SHP77 (cell line): ENCODE measurements around the gene PAFAH1B1.
"Not testable (repeated sequence)": the region's sequence is repeated elsewhere in the genome, so short reads cannot be mapped to it uniquely, and the experiment has no call there.

ENCODE experiments used
- DNase-seq, 2 experiments: peaks; one replicate each; lab custom pipeline; 2025; lab: John Stamatoyannopoulos, UW

PAFAH1B1 gene

DNA sequence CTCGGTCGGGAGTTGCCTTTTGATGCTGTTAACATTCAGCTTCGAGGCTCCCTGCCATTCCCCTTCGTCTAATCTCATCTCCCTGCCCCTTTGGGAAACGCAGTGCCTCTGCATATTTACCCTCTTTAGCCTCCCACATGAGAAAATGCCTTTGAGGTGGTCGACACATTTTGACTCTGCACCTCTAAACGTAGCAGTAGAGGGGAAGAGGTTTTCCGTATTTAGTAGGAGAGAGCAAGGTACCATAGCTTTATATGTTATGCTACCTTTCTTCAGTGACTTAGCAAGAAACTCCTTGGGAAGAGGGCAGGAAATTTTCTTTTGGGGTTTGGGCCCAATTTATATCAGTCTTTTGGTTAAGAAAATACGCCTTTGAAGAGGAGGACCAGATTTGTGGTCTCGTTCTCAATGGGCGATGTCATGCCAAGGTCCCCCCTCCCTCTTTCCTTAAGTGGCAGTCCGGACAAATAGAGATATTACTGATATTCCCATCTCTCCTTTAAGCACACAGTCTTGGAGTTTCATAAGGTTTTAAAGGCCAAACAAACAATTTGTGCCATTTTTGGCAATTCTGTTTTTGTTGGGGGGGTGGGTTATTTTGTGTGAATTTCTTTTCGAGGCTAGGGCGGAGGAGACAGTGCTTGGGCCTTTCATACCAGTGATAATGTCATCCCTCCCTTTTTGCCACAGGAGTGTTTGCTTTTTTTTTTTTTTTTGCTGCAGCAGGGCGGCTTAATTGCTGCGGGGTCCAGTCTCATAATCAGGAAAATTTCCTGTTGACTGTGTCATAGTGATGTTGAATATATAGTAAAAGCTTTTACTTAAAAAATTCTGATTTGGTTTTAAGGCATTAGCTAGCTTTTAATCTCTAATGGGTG is 1.5 kb downstream of the PAFAH1B1 start:
- DNase-seq = peak in 1 of 2 experiments; percentile 7

DNA sequence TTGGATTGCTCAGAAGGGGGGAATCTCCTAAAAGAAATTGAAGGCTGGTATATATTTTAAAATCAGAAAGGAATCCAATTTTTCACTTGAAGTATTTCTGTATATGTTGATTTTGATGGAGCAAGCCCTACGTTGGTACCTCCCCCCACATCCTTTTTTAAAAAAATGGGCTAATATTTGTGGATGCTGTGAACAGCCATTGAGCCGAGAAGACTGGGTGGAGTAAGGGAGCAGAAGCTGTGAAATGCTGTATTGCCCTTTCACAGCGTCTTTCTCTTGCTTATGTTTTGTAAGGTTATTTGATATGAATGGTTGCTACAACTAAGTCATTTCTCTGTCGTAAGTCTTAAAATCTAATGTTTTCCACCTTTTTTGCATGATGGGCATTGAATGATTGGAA is 2.3 kb downstream of the PAFAH1B1 start:
- DNase-seq = no peak

DNA sequence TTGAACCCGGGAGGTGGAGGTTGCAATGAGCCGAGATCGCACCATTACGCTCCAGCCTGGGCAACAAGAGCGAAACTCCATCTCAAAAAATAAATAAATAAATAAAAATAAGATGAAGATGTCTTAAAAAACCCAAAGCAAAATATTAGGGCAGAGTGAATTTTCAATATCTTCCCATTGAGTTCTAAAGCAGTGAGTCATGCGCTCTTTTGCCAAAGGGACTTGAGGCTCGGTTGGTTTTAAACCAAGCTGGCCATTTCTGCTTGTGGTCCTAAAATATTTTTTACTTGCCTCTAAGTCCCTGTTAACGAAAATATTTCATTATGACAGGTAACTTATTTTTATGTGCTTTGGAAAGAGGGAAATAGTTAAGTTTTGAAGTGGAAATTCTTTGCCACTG is 4.7 kb downstream of the PAFAH1B1 start:
- no peak for DNase-seq

DNA sequence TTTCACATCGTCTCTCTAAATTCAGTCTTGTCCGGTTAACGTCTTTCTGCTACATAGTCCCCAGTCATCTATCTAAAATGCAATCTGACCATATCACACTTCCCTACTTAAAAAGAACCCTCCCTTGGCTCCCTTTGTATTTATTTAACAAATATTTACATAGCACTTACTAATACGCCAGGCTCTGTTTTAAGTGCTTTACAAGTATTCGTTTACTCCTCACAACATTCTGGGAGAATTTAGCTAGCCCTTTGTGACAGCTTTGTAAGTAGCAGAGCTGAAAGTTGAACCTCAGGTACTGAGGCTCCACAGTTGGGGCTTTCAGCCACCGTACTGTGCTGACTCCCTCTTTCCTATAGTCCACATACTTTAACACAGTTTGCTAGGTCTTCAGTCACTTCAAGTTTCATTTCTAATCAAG is 9.2 kb downstream of the PAFAH1B1 start:
- peak in 1 of 2 experiments; percentile 2 for DNase-seq

DNA sequence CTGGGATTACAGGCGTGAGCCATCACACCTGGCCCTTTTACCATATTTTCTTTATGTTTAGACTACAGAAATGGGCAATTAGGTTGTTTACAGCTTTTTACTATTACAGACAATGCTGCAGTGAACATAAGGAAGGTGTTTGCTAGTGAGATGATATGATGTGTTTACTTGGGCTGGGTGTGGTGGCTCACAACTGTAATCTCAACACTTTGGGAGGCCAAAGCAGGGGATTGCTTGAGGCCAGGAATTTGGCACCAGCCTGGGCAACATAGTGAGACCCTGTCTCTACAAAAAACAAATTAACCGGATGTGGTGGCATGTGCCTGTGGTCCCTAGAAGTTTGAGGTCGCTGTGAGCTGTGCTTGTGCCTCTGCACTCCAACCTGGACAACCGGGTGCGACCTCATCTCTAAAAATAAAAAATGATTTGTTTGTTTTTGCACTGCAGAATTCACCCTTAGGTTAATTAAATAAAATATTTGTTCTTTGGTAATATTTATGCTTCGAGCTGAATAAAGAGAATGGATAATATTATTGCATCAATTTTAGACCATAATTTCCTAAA is 15.0 kb downstream of the PAFAH1B1 start:
- no peak for DNase-seq

DNA sequence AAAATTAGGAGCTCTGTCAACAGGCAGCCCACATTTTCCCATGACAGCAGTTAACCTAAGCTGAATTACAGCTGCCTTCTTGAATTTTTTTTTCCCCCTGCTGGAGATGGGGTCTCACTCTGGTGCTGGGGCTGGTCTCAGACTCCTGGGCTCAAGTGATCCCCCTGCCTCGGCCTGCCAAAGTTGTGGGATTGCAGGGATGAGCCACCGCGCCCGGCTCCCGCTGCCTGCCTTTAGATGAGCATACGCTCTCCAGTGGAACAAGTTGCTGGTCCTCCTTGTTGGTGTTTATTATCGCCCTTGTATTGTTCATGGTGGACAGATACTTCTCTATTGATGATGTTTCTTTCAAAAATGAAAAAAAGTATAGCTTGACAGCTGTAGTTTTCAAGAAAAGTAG is 15.6 kb downstream of the PAFAH1B1 start:
- DNase-seq = no peak

DNA sequence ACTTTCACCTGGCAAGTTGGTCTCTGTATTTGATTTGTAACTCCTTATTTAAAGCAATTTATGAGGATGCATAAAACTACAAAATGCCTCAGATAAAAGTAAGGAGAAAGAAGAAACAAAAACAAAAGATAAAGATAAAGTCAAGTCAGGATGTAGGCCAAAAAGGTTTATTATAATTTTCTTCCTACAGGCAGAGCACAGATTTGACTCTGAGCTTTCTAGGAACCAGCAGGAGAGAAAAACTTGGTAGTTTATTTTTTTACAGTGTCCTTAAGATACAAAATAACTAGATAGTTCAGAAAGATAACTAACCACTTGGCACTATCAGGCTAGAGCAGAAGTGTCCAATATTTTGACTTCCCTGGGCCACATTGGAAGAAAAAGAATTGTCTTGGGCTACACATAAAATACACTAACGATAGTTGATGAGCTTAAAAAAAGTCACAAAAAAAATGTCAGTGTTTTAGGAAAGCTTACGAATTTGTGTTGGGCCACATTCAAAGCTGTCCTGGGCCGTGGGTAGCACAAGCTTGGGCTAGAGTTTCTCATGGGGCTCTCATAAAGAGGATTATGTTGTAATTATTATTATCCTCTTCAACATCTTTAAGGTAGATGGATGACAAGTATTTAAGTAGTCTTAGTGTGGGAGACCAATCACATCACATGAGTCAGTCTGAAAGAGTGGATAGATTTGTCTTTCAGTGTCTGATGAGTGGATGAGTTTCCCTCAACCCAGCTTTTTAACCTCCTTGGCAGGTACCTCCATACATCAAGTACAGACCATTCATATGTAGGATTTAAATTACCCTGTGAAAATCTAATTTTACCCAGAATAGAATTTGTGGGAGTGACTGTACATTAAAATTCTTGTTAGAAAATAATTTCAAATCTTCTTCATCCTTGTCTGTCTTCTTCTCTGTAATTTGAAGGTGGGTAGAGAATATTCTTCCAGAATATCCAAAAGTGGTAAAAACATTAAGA is 17.0 kb downstream of the PAFAH1B1 start:
- DNase-seq = no peak

DNA sequence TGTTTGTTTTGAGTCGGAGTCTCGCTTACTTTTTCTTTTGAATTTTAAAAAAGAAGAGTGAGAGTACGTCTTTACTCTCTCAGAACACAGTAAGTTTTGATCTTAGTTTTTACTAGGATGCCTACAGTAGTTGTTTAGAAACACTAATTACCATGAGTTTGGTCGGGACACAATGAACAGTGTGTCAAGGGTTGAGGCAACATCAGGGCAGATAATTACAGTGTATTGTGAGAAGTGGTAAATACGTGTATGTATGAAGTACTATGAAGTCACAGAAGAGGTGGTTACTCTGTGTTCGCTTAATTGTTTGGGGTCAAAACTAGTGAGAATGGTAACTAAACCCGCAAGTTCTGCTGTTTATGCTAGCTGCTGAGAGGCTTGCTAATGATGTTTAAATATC is 18.2 kb downstream of the PAFAH1B1 start:
- DNase-seq = no peak

DNA sequence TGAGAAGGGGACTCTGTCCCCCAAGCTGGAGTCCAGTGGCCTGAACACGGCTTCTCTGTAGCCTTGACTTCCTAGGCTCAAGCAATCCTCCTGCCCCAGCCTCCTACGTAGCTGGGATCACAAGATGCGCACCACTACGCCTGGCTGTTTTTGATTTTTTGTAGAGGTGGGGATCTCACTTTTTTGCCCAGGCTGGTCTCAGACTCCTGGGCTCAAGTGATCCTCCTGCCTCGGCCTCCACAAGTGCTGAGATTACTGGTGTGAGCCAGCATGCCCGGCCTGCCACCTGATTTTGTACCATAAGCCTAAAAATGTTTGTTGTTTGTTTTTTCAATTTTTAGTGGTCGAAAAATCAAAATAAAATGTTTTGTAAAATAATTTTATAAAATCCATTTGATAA is 19.2 kb downstream of the PAFAH1B1 start:
- no peak for DNase-seq

DNA sequence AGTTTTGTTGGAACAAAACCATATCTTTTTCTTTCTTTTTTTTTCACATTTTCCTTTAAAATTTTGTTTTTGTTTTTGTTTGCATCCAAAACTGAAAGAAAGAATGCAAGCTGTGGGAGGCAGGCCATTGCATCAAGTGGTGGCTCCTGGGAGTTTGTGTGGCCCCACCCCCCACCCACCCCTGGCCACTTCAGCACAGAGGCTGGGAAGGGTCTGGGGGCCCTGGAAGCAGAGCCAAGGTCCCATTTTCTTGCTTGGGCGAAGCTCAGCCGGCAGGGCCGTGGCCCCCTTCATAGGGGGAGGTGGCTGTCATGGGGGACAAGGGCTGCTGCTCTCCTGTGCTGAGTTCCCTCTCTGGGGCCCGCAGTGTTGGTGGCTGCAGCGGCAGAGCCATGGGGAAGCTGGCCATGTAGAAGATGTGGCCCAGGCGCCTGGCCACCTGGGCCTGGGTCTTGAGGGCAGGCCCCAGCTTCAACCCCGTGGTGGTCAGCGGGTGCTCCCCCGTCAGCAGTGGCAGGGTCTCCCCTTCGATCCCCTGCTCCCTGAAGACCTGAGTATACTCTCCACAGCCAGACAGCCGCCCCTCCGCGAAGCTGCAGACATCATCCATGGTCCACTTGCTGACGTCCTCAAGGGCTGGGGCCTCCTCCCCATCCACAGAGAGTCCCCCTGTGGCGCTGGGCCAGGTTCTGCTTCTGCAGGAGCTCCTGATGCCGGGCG is 19.8 kb downstream of the PAFAH1B1 start:
- no peak for DNase-seq

DNA sequence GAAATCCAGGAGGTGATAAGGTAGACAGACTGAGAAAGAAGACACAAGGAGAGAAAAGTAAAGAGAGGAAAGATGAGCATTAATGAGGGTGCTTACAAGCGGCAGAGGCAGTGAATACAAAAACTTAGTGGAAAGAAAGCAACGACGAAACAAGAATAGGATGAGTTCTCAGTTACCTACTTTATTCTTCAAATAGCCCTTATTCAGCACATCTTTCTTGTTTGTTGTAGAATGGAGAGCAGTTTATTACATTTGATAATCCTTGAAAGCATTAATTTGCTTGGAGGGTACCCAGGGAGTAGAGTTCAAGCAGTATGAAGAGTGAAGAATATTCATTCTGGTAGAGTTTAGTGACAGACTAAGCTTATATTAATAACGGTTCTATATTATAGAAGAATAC is 22.4 kb downstream of the PAFAH1B1 start:
- no peak for DNase-seq

DNA sequence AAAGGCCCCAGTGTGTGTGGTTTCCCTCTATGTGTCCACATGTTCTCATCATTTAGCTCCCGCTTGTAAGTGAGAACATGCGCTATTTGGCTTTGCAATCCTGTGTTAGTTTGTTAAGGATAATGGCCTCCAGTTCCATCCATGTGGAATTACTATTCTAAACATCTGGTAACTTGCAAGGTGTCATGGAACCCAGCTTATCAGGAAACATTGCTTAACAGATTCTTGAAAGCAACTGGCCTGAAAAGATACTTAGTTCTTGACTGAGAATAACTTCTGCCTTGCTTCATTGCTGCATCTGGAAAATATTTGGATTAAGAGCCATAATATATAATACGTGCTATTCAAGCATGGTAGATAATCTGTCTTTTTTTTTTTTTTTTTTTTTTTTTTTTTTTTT is 27.8 kb downstream of the PAFAH1B1 start:
- no peak for DNase-seq

DNA sequence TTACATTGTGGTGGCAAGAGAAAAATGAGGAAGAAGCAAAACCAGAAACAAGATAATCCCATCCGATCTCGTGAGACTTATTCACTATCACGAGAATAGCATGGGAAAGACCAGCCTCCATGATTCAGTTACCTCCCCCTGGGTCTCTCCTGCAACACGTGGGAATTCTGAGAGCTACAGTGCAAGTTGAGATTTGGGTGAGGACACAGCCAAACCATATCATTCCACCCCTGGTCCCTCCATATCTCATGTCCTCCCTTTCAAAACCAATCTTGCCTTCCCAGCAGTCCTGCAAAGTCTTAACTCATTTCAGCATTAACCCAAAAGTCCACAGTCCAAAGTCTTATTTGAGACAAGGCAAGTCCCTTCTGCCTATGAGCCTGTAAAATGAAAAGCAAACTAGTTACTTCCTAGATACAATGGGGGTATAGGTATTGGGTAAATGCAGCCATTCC is 28.5 kb downstream of the PAFAH1B1 start:
- not testable (repeated sequence) for DNase-seq

DNA sequence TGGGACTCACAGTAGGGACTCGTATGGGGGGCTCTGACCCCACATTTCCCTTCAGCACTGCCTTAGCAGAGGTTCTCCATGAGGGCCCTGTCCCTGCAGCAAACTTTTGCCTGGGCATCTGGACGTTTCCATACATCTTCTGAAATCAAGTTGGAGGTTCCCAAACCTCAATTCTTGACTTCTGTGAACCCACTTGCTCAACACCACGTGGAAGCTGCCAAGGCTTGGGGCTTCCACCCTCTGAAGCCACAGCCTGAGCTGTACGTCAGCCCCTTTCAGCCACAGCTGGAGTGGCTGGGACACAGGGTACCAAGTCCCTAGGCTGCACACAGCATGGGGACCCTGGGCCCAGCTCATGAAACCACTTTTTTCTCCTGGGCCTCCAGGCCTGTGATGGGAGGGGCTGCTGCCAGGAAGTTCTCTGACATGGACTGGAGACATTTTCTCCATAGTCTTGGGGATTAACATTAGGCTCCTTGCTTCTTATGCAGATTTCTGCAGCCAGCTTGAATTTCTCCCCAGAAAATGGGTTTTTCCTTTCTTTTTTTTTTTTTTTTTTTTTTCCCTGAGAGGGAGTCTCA is 29.4 kb downstream of the PAFAH1B1 start:
- not testable (repeated sequence) for DNase-seq

DNA sequence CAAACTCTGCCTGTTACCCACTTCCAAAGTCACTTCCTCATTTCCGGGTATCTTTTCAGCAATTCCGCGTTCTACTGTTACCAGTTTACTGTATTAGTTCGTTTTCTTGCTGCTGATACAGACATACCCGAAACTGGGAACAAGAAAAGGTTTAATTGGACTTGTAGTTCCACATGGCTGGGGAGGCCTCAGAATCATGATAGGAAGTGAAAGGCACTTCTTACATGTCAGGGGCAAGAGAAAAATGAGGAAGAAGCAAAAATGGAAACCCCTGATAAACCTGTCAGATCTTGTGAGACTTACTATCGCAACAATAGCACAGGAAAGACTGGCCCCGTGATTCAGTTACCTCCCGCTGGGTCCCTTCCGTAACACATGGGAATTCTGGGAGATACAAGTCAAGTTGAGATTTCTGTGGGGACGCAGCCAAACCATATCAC is 30.9 kb downstream of the PAFAH1B1 start:
- DNase-seq = no peak

DNA sequence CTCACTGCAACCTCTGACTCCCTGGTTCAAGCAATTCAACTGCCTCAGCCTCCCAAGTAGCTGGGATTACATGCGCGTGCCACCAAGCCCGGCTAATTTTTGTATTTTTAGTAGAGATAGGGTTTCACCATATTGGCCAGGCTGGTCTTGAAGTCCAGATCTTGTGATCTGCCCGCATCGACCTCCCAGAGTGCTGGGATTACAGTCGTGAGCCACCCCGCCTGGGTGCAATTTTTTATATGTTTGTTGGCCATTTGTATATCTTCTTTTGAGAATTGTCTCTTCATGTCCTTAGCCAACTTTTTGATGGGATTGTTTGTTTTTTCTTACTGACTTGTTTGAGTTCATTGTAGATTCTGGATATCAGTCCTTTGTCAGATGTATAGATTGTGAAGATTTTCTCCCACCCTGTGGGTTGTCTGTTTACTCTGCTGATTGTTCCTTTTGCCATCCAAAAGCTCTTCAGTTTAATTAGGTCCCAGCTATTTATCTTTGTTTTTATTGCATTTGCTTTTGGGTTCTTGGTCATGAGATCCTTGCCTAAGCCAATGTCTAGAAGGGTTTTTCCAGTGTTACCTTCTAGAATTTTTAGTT is 33.3 kb downstream of the PAFAH1B1 start:
- not testable (repeated sequence) for DNase-seq

DNA sequence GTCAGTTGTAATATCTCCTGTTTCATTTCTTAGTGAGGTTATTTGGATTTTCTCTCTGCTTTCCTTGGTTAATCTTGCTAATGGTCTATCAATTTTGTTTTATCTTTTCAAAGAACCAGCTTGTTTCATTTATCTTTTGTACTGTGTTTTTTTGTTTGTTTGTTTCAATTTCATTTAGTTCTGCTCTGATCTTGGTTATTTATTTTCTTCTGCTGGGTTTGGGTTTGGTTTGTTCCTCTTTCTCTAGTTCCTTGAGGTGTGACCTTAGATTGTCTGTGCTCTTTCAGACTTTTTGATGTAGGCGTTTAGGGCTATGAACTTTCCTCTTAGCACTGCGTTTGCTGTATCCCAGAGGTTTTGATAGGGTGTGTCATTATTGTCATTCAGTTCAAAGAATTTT is 35.5 kb downstream of the PAFAH1B1 start:
- not testable (repeated sequence) for DNase-seq

DNA sequence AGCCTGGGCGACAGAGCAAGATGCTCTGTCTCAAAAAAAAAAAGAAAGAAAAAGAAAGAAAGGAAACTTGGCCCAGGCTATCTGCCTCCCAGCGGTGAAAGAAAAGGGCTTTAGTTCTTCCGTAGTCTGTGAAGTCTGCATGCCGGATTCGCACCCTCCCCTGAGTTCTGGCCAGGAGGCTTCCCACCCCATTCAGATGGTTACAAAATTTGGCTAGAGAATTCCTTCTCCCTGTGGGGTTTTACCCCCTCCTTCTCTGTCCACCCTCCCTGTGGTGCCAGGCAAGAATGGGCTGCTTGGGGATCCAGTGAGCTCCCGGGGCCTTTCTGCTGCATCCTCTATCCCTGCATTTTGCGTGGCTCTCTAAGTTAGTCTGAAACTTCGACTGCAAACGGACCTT is 37.8 kb downstream of the PAFAH1B1 start:
- DNase-seq = no peak

DNA sequence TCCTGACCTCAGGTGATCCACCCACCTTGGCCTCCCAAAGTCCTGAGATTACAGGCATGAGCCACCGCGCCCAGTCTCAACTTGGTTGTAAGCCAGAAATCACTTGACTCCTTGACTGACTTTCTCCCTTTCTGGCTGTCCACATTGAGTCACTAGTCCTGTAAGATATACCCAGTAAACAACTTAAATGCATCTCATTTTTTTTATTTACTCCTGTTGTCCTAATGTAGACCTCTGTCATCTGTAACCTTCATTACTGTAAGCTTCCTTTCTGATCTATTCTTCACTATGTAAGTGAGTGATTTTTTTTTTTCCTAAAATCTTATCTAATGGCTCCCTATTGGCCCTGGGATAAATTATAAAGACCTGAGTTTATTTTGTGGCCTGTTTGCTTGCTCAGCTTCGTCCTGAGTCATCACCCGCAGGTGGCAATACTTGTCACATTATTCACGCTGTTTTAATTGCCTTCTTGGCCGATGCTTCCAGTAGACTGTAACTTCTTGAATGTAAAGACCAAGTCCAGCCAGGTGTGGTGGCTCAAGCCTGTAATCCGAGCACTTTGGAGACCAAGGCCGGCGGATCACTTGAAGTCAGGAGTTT is 41.0 kb downstream of the PAFAH1B1 start:
- peak; percentile 38 to 52 for DNase-seq

DNA sequence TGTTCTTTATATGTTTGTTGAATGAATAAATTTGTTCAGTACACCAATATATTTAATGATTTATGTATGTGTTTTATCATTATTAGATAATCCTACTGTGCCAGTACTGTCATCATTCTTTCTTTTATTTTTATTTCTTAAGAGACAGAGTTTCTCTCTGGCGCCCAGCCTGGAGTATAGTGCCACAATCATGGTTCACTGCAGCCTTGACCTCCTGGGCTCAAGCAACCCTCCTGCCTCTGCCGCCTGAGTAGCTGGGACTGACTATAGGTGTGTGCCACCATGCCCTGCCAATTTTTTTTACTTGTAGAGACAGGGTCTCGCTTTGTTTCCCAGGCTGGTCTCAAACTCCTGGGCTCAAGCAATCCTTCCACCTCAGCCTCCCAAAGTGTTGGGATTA is 41.8 kb downstream of the PAFAH1B1 start:
- DNase-seq = no peak
